ENCODE measurements around the gene JAM3. TPM values are rescaled to one million over a fixed set of nuclear protein-coding genes. Genes with fewer than 3 reads are reported as not detected.

The JAM3 gene
- total and polyA plus RNA-seq, 2 of the 4 experiments (the other 2 are of a cell fraction), result 38.0 to 71.5 TPM

GRCh38 chr11:134032501-134033091, 36.3 kb upstream of the JAM3 start:
- ATAC-seq (ENCODE audit: low read depth) (no peak), DNase-seq (no peak)
- H4K20me1 ChIP-seq (ENCODE audit: insufficient read depth, low read length), result no peaks in the 10 kb centered on the region
- no peak overlapping the region for H3K4me2 ChIP-seq (ENCODE audit: low read depth, low read length)
- H3K27ac ChIP-seq (ENCODE audit: insufficient read depth, low read length), result no peak overlapping the region
- H3K4me3 ChIP-seq (ENCODE audit: insufficient read depth, low read depth, low read length), result no peak overlapping the region
- H3K9ac ChIP-seq (ENCODE audit: low read depth, low read length), result no peak overlapping the region
- no peak overlapping the region for H3K56ac ChIP-seq (ENCODE audit: extremely low read depth, insufficient read depth, low read length)
- 50% methylated on average over 2 of the region's 24 CpGs; no CpG with 5 or more reads in 1 of the 2 experiments for WGBS, 2 experiments (ENCODE audit: extremely low coverage in 2 of 2, insufficient read length in 1 of 2)
- H3K79me1 ChIP-seq (ENCODE audit: low read depth in 1 of 2, low read length in 2 of 2), result no peaks in the 10 kb centered on the region
- H2BK5ac ChIP-seq (ENCODE audit: low read depth, low read length, poor library complexity, severe bottlenecking), result no peak overlapping the region
- H3K4ac ChIP-seq (ENCODE audit: low read depth, low read length), result no peak overlapping the region
- no peak overlapping the region for H2AK9ac ChIP-seq (replicated peaks; ENCODE audit: low read depth, low read length, poor library complexity)
- dilution Hi-C loops (cut with HindIII; ENCODE audit: low sequenced_read_pairs, unreplicated experiment), result no loop called here
- no peak for TF ChIP-seq POLR2A (IDR thresholded peaks at IDR 0.05; ENCODE audit: low read depth, low read length)
- TF ChIP-seq BHLHE40 (IDR thresholded peaks at IDR 0.05; ENCODE audit: low read depth, low read length), result no peak
- TF ChIP-seq RCOR1 (IDR thresholded peaks at IDR 0.05; ENCODE audit: insufficient replicate concordance, low read length), result no peak
- TF ChIP-seq SMC3 (IDR thresholded peaks at IDR 0.05; ENCODE audit: low read depth, low read length), result no peak
- TF ChIP-seq USF2 (IDR thresholded peaks at IDR 0.05; ENCODE audit: low read depth, low read length), result no peak
- TF ChIP-seq CHD1 (IDR thresholded peaks at IDR 0.05; ENCODE audit: low read depth, low read length), result no peak
- H2BK20ac ChIP-seq (ENCODE audit: low read depth, low read length), result no peak overlapping the region
- no peak overlapping the region for H2BK15ac ChIP-seq (ENCODE audit: low read depth, low read length)
- POLR2A ChIA-PET (ENCODE audit: unreplicated experiment), result no interaction called here
- no peak overlapping the region for H2BK120ac ChIP-seq (ENCODE audit: low read depth, low read length)
- no peaks in the 10 kb centered on the region for H3K9me3 ChIP-seq (ENCODE audit: control insufficient read depth, insufficient read depth, low read length)
- no peak overlapping the region for H4K5ac ChIP-seq (ENCODE audit: low read depth, low read length)
- no TSS peak for BruUV-seq (replicated peaks)
- intact Hi-C loops (cut with micrococcal nuclease), result no loop called here
- CTCF ChIA-PET, result no interaction called here
- H2AFZ ChIP-seq (replicated peaks; ENCODE audit: low read length, poor library complexity), result no peak overlapping the region
- no peak overlapping the region for H2AK5ac ChIP-seq (ENCODE audit: low read depth, low read length)
- H3K9me1 ChIP-seq (ENCODE audit: insufficient read depth, low read length), result no peaks in the 10 kb centered on the region
- H3K14ac ChIP-seq (replicated peaks; ENCODE audit: low read depth, low read length), result no peak overlapping the region
- no peak overlapping the region for H3K18ac ChIP-seq (ENCODE audit: low read depth, low read length)
- in situ Hi-C loops (cut with MboI; ENCODE audit: low sequenced_read_pairs), result no loop called here
- no peak overlapping the region for H4K91ac ChIP-seq (ENCODE audit: insufficient read depth, low read depth, low read length)
- no peak overlapping the region for H3K23ac ChIP-seq (ENCODE audit: low read depth, low read length)
- no peak overlapping the region for H4K8ac ChIP-seq (ENCODE audit: low read depth in 2 of 2, low read length in 2 of 2)
- no peaks in the 10 kb centered on the region for H3K36me3 ChIP-seq (ENCODE audit: control insufficient read depth, insufficient read depth, low read length)
- H3K4me1 ChIP-seq (ENCODE audit: control insufficient read depth, insufficient read depth, low read length), result peaks cover 5% of the 10 kb centered on the region; the same call in 1 of the 2 replicates
- H3K27me3 ChIP-seq (ENCODE audit: control insufficient read depth, insufficient read depth, low read length), result peaks cover 44% of the 10 kb centered on the region
